WTC11 (cell line): ENCODE data around the gene HTR4.

ENCODE experiments used
- ATF6 ChIP-seq: sonication (generic); formaldehyde crosslinking; IDR thresholded peaks from 2 replicates; pipeline ENCODE4 v1.8.1; 2023; ENCODE audit warnings: mild to moderate bottlenecking, missing genetic modification reagents
- CREB1 ChIP-seq: sonication (generic); formaldehyde crosslinking; IDR thresholded peaks from 2 replicates; pipeline ENCODE4 v1.8.0; 2023; ENCODE audit warnings: mild to moderate bottlenecking, missing genetic modification reagents
- CTCF ChIP-seq: fragments of 200-600 bp; IDR thresholded peaks from 2 replicates; pipeline ENCODE4 v1.8.0; 2022; ENCODE audit warnings: antibody characterized with exemption
- MAX ChIP-seq: sonication (generic); formaldehyde crosslinking; IDR thresholded peaks from 2 replicates; pipeline ENCODE4 v1.8.0; 2022; ENCODE audit warnings: mild to moderate bottlenecking, missing genetic modification reagents
- NFE2L1 ChIP-seq: sonication (generic); formaldehyde crosslinking; IDR thresholded peaks from 2 replicates; pipeline ENCODE4 v1.8.1; 2023; ENCODE audit warnings: missing genetic modification reagents
- NR2C2 ChIP-seq: sonication (generic); formaldehyde crosslinking; IDR thresholded peaks from 2 replicates; pipeline ENCODE4 v1.8.0; 2022; ENCODE audit warnings: mild to moderate bottlenecking, missing genetic modification reagents
- PREB ChIP-seq: sonication (generic); formaldehyde crosslinking; IDR thresholded peaks from 2 replicates; pipeline ENCODE4 v1.8.1; 2022; ENCODE audit warnings: mild to moderate bottlenecking, missing genetic modification reagents, moderate library complexity, borderline replicate concordance
- SMAD3 ChIP-seq: sonication (generic); formaldehyde crosslinking; IDR thresholded peaks from 2 replicates; pipeline ENCODE4 v1.8.0; 2022; ENCODE audit warnings: missing genetic modification reagents, mild to moderate bottlenecking, borderline replicate concordance
- USF1 ChIP-seq: sonication (generic); formaldehyde crosslinking; IDR thresholded peaks from 2 replicates; pipeline ENCODE4 v1.8.0; 2022; ENCODE audit warnings: mild to moderate bottlenecking, missing genetic modification reagents
- ZNF416 ChIP-seq: fragments of 250-450 bp; sonication (Bioruptor Pico); IDR thresholded peaks from 2 replicates; pipeline ENCODE4 v1.9.0; 2021; ENCODE audit warnings: mild to moderate bottlenecking, inconsistent platforms

GRCh38 chr5:148620091-148620490 is 34.2 kb downstream of the HTR4 start:
- no peak for TF ChIP-seq NFE2L1 (CRISPR knock-in tag)
- no peak for TF ChIP-seq ZNF416 (CRISPR knock-in tag)
- no peak for TF ChIP-seq CTCF
- TF ChIP-seq ATF6 (CRISPR knock-in tag), result no peak
- no peak for TF ChIP-seq PREB (CRISPR knock-in tag)
- no peak for TF ChIP-seq CREB1 (CRISPR knock-in tag)
- no peak for TF ChIP-seq MAX (CRISPR knock-in tag)
- no peak for TF ChIP-seq USF1 (CRISPR knock-in tag)
- no peak for TF ChIP-seq NR2C2
- no peak for TF ChIP-seq SMAD3 (CRISPR knock-in tag)
